ENCODE measurements around the gene EXOC2.

DNA sequence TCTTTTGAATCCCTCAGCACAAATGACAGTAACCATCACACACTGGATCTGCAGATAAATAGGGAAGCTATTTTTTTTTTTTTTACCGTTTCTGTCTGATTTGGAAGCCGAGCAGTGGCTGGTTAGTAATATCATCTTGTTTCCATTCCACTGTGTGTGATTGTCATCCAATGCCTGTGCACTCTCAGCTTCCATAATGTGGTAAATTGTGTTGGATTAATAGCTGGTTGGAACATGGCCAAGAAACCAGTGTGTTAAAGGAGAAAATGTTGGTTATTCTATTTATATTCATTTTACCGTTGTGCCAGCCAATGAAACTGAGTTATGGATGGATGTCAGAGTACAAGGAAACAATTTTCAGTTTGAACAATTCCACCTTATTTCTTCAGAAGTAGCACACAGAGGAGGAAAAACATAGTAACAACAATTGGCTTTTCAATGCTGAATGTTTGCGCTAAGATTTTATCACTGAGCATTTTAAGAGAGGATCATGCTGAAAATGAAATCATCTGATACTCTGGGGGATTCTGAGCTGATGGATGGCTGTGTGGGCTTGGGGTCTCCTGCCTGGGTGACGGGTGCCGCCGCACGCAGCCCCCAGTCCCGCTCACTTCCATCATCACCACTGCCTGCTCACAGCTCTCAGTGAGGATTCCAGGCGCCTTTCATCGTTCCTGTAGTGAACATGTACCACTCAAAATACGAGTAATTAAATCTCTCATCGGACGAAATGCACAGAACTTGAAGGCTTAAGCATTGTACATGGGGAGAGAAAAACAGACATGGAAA lies 40.7 kb upstream of the EXOC2 start:
- TF ChIP-seq, protein P1, sequence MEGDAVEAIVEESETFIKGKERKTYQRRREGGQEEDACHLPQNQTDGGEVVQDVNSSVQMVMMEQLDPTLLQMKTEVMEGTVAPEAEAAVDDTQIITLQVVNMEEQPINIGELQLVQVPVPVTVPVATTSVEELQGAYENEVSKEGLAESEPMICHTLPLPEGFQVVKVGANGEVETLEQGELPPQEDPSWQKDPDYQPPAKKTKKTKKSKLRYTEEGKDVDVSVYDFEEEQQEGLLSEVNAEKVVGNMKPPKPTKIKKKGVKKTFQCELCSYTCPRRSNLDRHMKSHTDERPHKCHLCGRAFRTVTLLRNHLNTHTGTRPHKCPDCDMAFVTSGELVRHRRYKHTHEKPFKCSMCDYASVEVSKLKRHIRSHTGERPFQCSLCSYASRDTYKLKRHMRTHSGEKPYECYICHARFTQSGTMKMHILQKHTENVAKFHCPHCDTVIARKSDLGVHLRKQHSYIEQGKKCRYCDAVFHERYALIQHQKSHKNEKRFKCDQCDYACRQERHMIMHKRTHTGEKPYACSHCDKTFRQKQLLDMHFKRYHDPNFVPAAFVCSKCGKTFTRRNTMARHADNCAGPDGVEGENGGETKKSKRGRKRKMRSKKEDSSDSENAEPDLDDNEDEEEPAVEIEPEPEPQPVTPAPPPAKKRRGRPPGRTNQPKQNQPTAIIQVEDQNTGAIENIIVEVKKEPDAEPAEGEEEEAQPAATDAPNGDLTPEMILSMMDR (IDR thresholded peaks at IDR 0.05) = no peak
- TF ChIP-seq EZH2 (IDR thresholded peaks at IDR 0.05) (no peak), EZH2phosphoT487 (IDR thresholded peaks at IDR 0.05) (no peak)
